Measurements from ENCODE around the gene NTF4. TPM values are rescaled to one million over a fixed set of nuclear protein-coding genes. Genes with fewer than 3 reads are reported as not detected.
A peak's percentile ranks its signal among the peaks of the same experiment; 100 is the strongest.

NTF4 gene
- total and polyA plus RNA-seq, 2 donors from 2014 or later, result 0.28 TPM; not detected in 1

DNA sequence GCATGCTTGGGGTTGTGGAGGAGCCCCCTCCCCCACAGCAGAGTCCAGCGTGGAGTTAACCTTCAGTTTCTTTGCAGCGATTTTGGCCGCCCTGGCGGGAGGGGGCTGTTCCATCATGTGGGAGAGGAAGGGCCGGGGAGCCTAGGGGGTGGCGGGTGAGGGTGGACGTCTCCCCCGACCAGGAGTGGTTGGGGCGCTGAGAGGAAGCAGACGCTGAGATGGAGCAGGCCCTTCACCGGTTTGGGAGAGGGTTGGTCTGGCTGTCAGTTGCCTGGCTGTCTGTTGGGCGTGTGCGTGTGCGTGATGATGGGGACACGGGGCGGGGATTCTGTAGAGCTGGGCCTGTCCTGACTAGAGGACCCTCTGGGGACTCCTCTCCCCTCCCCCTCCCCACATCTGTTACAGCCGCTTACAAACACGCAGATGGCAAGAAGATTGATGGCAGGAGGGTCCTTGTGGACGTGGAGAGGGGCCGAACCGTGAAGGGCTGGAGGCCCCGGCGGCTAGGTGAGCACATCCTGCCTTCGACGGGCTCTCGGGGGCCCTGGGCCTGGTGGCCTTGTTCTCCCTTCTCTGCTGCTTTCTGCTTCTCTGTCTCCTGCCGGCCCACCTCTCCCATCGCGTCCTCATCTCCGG is 39.7 kb upstream of the NTF4 start:
- Histone ChIP-seq H3K27me3 (ENCODE audit: control insufficient read depth, insufficient read depth, low read length) (no peaks in the 10 kb centered on the region), H3K4me3 (ENCODE audit: low read length in 3 of 3) (no peak overlapping the region), H3K36me3 (ENCODE audit: control insufficient read depth in 2 of 3, insufficient read depth in 3 of 3, low read length in 3 of 3) (peaks cover 5 to 50% (median 34%) of the 10 kb centered on the region in 3 donors), H3K4me1 (ENCODE audit: control insufficient read depth in 2 of 3, insufficient read depth in 2 of 3, low read depth in 1 of 3, low read length in 3 of 3) (no peaks in the 10 kb centered on the region), H3K27ac (ENCODE audit: low read depth in 2 of 2, low read length in 2 of 2) (no peak overlapping the region), H3K9ac (ENCODE audit: low read length in 3 of 3) (no peak overlapping the region), H3K9me3 (ENCODE audit: control insufficient read depth in 2 of 3, insufficient read depth in 1 of 3, low read length in 3 of 3) (no peaks in the 10 kb centered on the region)
- DNase-seq, result peak in 3 of 5 donors; percentile 66 to 84 (median 69)
- intact Hi-C loops (cut with DNase I), result loop anchor here (10.0 kb wide), 1 partner anchor 110 kb away; no protein-coding TSS in a partner anchor
- no peak for FAIRE-seq
- no peak for TF ChIP-seq CTCF (IDR thresholded peaks at IDR 0.05; ENCODE audit: borderline replicate concordance, extremely low read depth, insufficient read depth)

- Histone ChIP-seq H3K27ac (ENCODE audit: low read depth in 2 of 2, low read length in 2 of 2) (no peak overlapping the region), H3K36me3 (ENCODE audit: control insufficient read depth in 2 of 3, insufficient read depth in 3 of 3, low read length in 3 of 3) (peaks cover 8 to 52% (median 36%) of the 10 kb centered on the region in 3 donors), H3K9ac (ENCODE audit: low read length in 3 of 3) (no peak overlapping the region), H3K27me3 (ENCODE audit: control insufficient read depth, insufficient read depth, low read length) (no peaks in the 10 kb centered on the region), H3K4me1 (ENCODE audit: control insufficient read depth in 2 of 3, insufficient read depth in 2 of 3, low read depth in 1 of 3, low read length in 3 of 3) (no peaks in the 10 kb centered on the region), H3K4me3 (ENCODE audit: low read length in 3 of 3) (no peak overlapping the region), H3K9me3 (ENCODE audit: control insufficient read depth in 2 of 3, insufficient read depth in 1 of 3, low read length in 3 of 3) (no peaks in the 10 kb centered on the region)
- no peak for TF ChIP-seq CTCF (IDR thresholded peaks at IDR 0.05; ENCODE audit: borderline replicate concordance, extremely low read depth, insufficient read depth)
- DNase-seq (no peak), FAIRE-seq (no peak)
- intact Hi-C loops (cut with DNase I), result loop anchor here (10.0 kb wide), 1 partner anchor 111 kb away; no protein-coding TSS in a partner anchor
These were observed 38.9 kb upstream of the NTF4 start for GRCh38 chr19:49103331-49104085.

- Histone ChIP-seq H3K27ac (ENCODE audit: low read depth in 2 of 2, low read length in 2 of 2) (no peak overlapping the region), H3K36me3 (ENCODE audit: control insufficient read depth in 2 of 3, insufficient read depth in 3 of 3, low read length in 3 of 3) (peaks cover 15 to 62% (median 31%) of the 10 kb centered on the region in 3 donors), H3K4me1 (ENCODE audit: control insufficient read depth in 2 of 3, insufficient read depth in 2 of 3, low read depth in 1 of 3, low read length in 3 of 3) (peaks cover 0 to 6% (median 0%) of the 10 kb centered on the region in 3 donors), H3K9me3 (ENCODE audit: control insufficient read depth in 2 of 3, insufficient read depth in 1 of 3, low read length in 3 of 3) (no peaks in the 10 kb centered on the region), H3K4me3 (ENCODE audit: low read length in 3 of 3) (no peak overlapping the region), H3K27me3 (ENCODE audit: control insufficient read depth, insufficient read depth, low read length) (no peaks in the 10 kb centered on the region), H3K9ac (ENCODE audit: low read length in 3 of 3) (no peak overlapping the region)
- FAIRE-seq, result no peak
- intact Hi-C loops (cut with DNase I), result loop anchor here (10.0 kb wide), 1 partner anchor 112 kb away; no protein-coding TSS in a partner anchor
- no peak for DNase-seq
- TF ChIP-seq CTCF (IDR thresholded peaks at IDR 0.05; ENCODE audit: borderline replicate concordance, extremely low read depth, insufficient read depth), result no peak
These were observed 37.7 kb upstream of the NTF4 start for GRCh38 chr19:49102303-49102702.
